Neural progenitor cell (in vitro differentiated cells): ENCODE results near the gene DGKE. TPM values are rescaled to one million over a fixed set of nuclear protein-coding genes. Genes with fewer than 3 reads are reported as not detected.

Source experiments
- DNase-seq: peaks from one replicate; pipeline ENCODE4 v3.0.0-alpha.2; 2016; ENCODE audit warnings: low spot score
- H2AFZ ChIP-seq: fragments of 200-600 bp; sonication (generic); replicated peaks from 2 replicates; pipeline ENCODE4 v1.6.1; 2016; ENCODE audit warnings: antibody characterized with exemption
- H3F3A ChIP-seq: fragments of 200-600 bp; sonication (generic); 2 replicates; pipeline ENCODE4 v1.6.1; 2016; ENCODE audit warnings: antibody characterized with exemption, low read depth
- H3K27ac ChIP-seq: fragments of 200-600 bp; sonication (generic); 2 replicates; pipeline ENCODE4 v1.5.1; 2016; ENCODE audit warnings: mild to moderate bottlenecking
- H3K27me3 ChIP-seq: fragments of 200-600 bp; sonication (generic); 2 replicates; pipeline ENCODE4 v1.6.1; 2016; ENCODE audit warnings: mild to moderate bottlenecking, moderate library complexity
- H3K36me3 ChIP-seq: fragments of 200-600 bp; sonication (generic); 2 replicates; pipeline ENCODE4 v1.5.1; 2016
- H3K4me1 ChIP-seq: fragments of 200-600 bp; sonication (generic); 2 replicates; pipeline ENCODE4 v1.6.1; 2016; ENCODE audit warnings: mixed run types
- H3K4me2 ChIP-seq: fragments of 200-600 bp; sonication (generic); 2 replicates; pipeline ENCODE4 v1.6.1; 2016
- H3K4me3 ChIP-seq: fragments of 200-600 bp; sonication (generic); 2 replicates; pipeline ENCODE4 v1.5.1; 2016
- H3K79me2 ChIP-seq: fragments of 200-600 bp; sonication (generic); 2 replicates; pipeline ENCODE4 v1.6.1; 2016; ENCODE audit warnings: low read depth
- H3K9ac ChIP-seq: fragments of 200-600 bp; sonication (generic); 2 replicates; pipeline ENCODE4 v1.6.1; 2016
- H3K9me3 ChIP-seq: fragments of 200-600 bp; sonication (generic); 2 replicates; pipeline ENCODE4 v1.5.1; 2016; ENCODE audit warnings: low read depth
- H4K20me1 ChIP-seq: fragments of 200-600 bp; sonication (generic); 2 replicates; pipeline ENCODE4 v1.6.1; 2016; ENCODE audit warnings: low read depth
- H3K27ac Mint-ChIP-seq: 3 replicates; pipeline ENCODE4 v1.8.0; 2021; ENCODE audit warnings: mixed read lengths
- H3K27me3 Mint-ChIP-seq: 2 replicates; pipeline ENCODE4 v1.8.0; 2022; ENCODE audit warnings: low read depth, mild to moderate bottlenecking, inconsistent platforms, moderate library complexity, mixed read lengths; ENCODE audit not compliant: insufficient read depth
- H3K36me3 Mint-ChIP-seq: 3 replicates; pipeline ENCODE4 v1.8.0; 2021; ENCODE audit warnings: mixed read lengths
- H3K4me1 Mint-ChIP-seq: 3 replicates; pipeline ENCODE4 v1.8.0; 2021; ENCODE audit warnings: mixed read lengths
- H3K4me3 Mint-ChIP-seq: 3 replicates; pipeline ENCODE4 v1.8.0; 2021; ENCODE audit warnings: mild to moderate bottlenecking, moderate library complexity, mixed read lengths
- H3K9me3 Mint-ChIP-seq: 3 replicates; pipeline ENCODE4 v1.8.0; 2020; ENCODE audit warnings: mixed read lengths
- EZH2 ChIP-seq: fragments of 200-600 bp; sonication (generic); IDR thresholded peaks from 2 replicates; pipeline ENCODE4 v1.6.1; 2017; ENCODE audit warnings: antibody characterized with exemption, mild to moderate bottlenecking, moderate library complexity
- EZH2phosphoT487 ChIP-seq: fragments of 200-600 bp; sonication (generic); IDR thresholded peaks from 2 replicates; pipeline ENCODE4 v1.6.1; 2017; ENCODE audit warnings: antibody characterized with exemption
- total RNA-seq: library from RNA; depleted of rRNA; stranded (reverse); fragments of >200 nt; gene quantifications from 2 replicates; pipeline ENCODE4 v1.2.3, GENCODE V29; 2015; ENCODE audit warnings: low replicate concordance
- TF ChIP-seq, protein P1 (sequence below): fragments of 200-600 bp; sonication (generic); IDR thresholded peaks from 2 replicates; pipeline ENCODE4 v1.5.1; 2017; ENCODE audit warnings: antibody characterized with exemption, mild to moderate bottlenecking

The DGKE gene
- total RNA-seq, 1 donor from 2014 or later: 7.5 TPM

DNA sequence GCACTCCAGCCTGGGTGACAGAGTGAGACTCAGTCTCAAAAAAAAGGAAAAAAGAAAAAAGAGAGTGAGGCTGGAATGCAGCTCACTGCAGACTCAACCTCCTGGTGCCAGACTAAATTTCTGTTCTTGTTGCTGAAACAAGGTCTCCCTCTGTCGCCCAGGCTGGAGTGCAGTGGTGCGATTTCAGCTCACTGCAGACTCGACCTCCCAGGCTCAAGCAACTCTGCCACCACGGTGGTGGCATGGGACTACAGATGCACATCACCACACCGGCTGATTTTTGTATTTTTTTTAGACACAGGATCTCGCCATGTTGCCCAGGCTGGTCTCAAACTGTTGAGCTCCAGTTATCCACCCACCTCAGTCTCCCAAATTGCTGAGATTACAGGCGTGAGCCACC is 45.3 kb downstream of the DGKE start:
- no peak for DNase-seq
- no peak for TF ChIP-seq EZH2phosphoT487
- TF ChIP-seq, protein P1, sequence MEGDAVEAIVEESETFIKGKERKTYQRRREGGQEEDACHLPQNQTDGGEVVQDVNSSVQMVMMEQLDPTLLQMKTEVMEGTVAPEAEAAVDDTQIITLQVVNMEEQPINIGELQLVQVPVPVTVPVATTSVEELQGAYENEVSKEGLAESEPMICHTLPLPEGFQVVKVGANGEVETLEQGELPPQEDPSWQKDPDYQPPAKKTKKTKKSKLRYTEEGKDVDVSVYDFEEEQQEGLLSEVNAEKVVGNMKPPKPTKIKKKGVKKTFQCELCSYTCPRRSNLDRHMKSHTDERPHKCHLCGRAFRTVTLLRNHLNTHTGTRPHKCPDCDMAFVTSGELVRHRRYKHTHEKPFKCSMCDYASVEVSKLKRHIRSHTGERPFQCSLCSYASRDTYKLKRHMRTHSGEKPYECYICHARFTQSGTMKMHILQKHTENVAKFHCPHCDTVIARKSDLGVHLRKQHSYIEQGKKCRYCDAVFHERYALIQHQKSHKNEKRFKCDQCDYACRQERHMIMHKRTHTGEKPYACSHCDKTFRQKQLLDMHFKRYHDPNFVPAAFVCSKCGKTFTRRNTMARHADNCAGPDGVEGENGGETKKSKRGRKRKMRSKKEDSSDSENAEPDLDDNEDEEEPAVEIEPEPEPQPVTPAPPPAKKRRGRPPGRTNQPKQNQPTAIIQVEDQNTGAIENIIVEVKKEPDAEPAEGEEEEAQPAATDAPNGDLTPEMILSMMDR: no peak
- no peak for TF ChIP-seq EZH2
- H3K27me3 Mint-ChIP-seq: peaks cover 3% of the 10 kb centered on the region
- H3K9ac ChIP-seq: no peak overlapping the region
- peaks cover 3% of the 10 kb centered on the region for H3K9me3 Mint-ChIP-seq
- H2AFZ ChIP-seq: no peak overlapping the region
- no peaks in the 10 kb centered on the region for H3K36me3 Mint-ChIP-seq
- no peak overlapping the region for H3K4me3 ChIP-seq
- no peak overlapping the region for H3K27ac ChIP-seq
- no peaks in the 10 kb centered on the region for H3K4me1 ChIP-seq
- H3F3A ChIP-seq: no peaks in the 10 kb centered on the region
- no peaks in the 10 kb centered on the region for H3K4me1 Mint-ChIP-seq
- no peaks in the 10 kb centered on the region for H3K27me3 ChIP-seq
- H3K9me3 ChIP-seq: no peaks in the 10 kb centered on the region
- H4K20me1 ChIP-seq: no peaks in the 10 kb centered on the region
- no peak overlapping the region for H3K4me3 Mint-ChIP-seq
- no peaks in the 10 kb centered on the region for H3K36me3 ChIP-seq
- no peaks in the 10 kb centered on the region for H3K79me2 ChIP-seq
- H3K27ac Mint-ChIP-seq: no peak overlapping the region
- H3K4me2 ChIP-seq: no peak overlapping the region

DNA sequence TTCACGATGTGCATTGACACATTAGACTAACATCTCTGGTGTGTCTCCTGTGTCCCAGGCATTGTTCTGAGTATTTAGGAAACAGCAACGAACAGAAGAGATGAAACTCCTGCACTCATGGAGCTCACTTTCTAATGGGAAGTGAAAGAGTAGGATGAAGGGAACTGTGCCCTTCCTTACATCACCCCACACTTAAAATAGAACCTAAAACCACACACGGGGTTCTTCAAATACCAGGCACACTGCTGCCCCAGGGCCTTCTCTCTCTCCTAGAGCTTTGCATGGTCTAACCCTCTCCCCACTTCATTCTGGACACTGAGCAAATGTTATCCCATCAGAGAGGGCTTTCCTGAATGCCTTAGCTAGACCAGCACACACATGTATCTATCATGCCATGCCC is 46.2 kb downstream of the DGKE start:
- Mint-ChIP-seq H3K36me3 (no peaks in the 10 kb centered on the region), H3K4me1 (no peaks in the 10 kb centered on the region), H3K27me3 (peaks cover 3% of the 10 kb centered on the region), H3K4me3 (no peak overlapping the region), H3K27ac (no peak overlapping the region), H3K9me3 (peaks cover 3% of the 10 kb centered on the region)
- Histone ChIP-seq H3F3A (no peaks in the 10 kb centered on the region), H4K20me1 (no peaks in the 10 kb centered on the region), H2AFZ (no peak overlapping the region), H3K4me2 (no peak overlapping the region), H3K27ac (no peak overlapping the region), H3K27me3 (no peaks in the 10 kb centered on the region), H3K4me3 (no peak overlapping the region), H3K36me3 (no peaks in the 10 kb centered on the region), H3K79me2 (no peaks in the 10 kb centered on the region), H3K9me3 (no peaks in the 10 kb centered on the region), H3K4me1 (no peaks in the 10 kb centered on the region), H3K9ac (no peak overlapping the region)
- DNase-seq: no peak
- TF ChIP-seq EZH2 (no peak), EZH2phosphoT487 (no peak)
- TF ChIP-seq, protein P1: no peak

DNA sequence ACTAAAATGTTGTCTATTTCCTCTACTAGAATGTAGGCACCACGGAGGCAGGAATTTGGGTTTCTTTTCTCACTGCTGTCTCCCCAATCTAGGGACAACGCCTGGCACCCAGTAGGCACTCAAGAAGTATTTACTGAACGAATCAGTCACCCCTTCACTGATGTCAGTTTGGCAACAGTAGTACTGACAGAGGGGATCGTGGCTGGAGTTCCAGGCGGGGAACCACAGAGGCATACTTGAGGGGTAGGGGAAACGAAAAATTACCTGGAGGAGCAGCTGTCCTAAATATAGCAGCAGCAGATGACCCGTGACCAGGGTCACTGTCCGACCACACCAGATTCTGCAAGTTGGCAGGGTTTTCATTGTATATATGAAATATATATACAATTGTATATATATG is 46.6 kb downstream of the DGKE start:
- Histone ChIP-seq H2AFZ (no peak overlapping the region), H3K9ac (no peak overlapping the region), H3K9me3 (no peaks in the 10 kb centered on the region), H3F3A (no peaks in the 10 kb centered on the region), H3K27me3 (no peaks in the 10 kb centered on the region), H4K20me1 (no peaks in the 10 kb centered on the region), H3K79me2 (no peaks in the 10 kb centered on the region), H3K4me3 (no peak overlapping the region), H3K36me3 (no peaks in the 10 kb centered on the region), H3K4me2 (no peak overlapping the region), H3K4me1 (no peaks in the 10 kb centered on the region), H3K27ac (no peak overlapping the region)
- DNase-seq: no peak
- peaks cover 3% of the 10 kb centered on the region for H3K9me3 Mint-ChIP-seq
- no peak for TF ChIP-seq EZH2phosphoT487
- TF ChIP-seq, protein P1: no peak
- TF ChIP-seq EZH2: no peak
- H3K27ac Mint-ChIP-seq: no peak overlapping the region
- no peaks in the 10 kb centered on the region for H3K36me3 Mint-ChIP-seq
- no peaks in the 10 kb centered on the region for H3K4me1 Mint-ChIP-seq
- H3K27me3 Mint-ChIP-seq: peaks cover 3% of the 10 kb centered on the region
- H3K4me3 Mint-ChIP-seq: no peak overlapping the region
